ENCODE measurements around the gene ARMS2. TPM values are rescaled to one million over a fixed set of nuclear protein-coding genes. Genes with fewer than 3 reads are reported as not detected.

ARMS2 gene
- polyA plus RNA-seq, 1 of the 3 experiments (the other 2 are of a cell fraction) = not detected

DNA sequence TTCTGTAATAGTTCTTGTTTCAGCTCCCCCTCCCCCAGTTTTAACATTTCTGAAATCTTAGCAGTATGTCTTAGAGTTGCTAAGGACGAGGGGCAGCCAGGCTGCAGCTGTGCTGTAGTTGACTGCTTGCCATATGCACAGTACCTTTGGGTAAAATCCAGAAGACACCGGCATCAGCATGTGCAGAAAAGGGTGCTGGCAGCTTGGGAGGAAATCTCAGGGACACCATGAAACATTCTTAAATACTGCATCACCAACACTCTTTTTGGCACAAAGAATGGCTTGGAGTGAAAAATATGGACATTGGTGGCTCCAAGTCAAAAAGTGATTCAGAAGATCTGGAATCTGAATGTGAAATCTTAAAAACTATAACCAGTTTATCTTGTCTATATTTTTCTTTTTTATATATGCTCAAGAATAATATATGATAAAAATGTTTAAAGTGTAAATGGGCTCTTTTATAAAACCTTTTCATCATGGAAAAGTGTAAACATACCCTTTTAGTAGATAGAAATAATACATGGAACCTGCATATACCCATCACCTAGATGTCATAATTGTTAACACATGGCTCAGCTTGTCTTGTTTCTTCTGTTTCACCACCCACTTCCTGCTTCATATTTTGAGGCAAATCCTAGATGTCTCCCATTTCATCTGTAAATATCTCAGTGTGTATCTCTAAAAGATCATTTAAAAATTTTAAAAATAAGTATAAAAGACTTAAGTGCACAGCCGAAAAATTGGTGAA is 34.4 kb upstream of the ARMS2 start:
- peaks cover 11 to 17% of the 10 kb centered on the region in 2 experiments; a peak in 3 of 4 replicates for H3K4me1 ChIP-seq (ENCODE audit: control insufficient read depth in 1 of 2, insufficient read depth in 2 of 2, low read depth in 1 of 2, low read length in 1 of 2)
- no peaks in the 10 kb centered on the region for H3K9me3 ChIP-seq
- H3K27me3 ChIP-seq (ENCODE audit: insufficient read depth) = no peaks in the 10 kb centered on the region
- POLR2A ChIA-PET = no interaction called here
- H3F3A ChIP-seq (replicated peaks; ENCODE audit: insufficient read depth) = peaks cover 34% of the 10 kb centered on the region
- H3K9me2 ChIP-seq = no peaks in the 10 kb centered on the region
- WGBS (ENCODE audit: low lambda C conversion rate) = 36% methylated on average over 3 of the region's 3 CpGs
- DNase-seq = no peak
- peak overlapping the region; percentile 64 to 83; a peak in 3 of 4 replicates for H3K27ac ChIP-seq (ENCODE audit: low read depth in 2 of 2, low read length in 1 of 2)
- H3K9ac ChIP-seq = no peak overlapping the region; the same call in 1 of the 2 replicates
- H3K4me2 ChIP-seq = peak overlapping the region; percentile 49; the same call in 1 of the 2 replicates
- no peaks in the 10 kb centered on the region for H3K79me2 ChIP-seq (ENCODE audit: insufficient read depth)
- H2AFZ ChIP-seq (ENCODE audit: low read depth) = no peak overlapping the region
- peak overlapping the region in 1 of 2 experiments; percentile 4; a peak in 1 of 4 replicates for H3K4me3 ChIP-seq (ENCODE audit: low read depth in 2 of 2, low read length in 1 of 2)
- no peaks in the 10 kb centered on the region for H4K20me1 ChIP-seq (ENCODE audit: insufficient read depth)
- H3K36me3 ChIP-seq (replicated peaks in 1 of 2; ENCODE audit: control insufficient read depth in 1 of 2, insufficient read depth in 2 of 2, low read length in 1 of 2) = peaks cover 28 to 41% of the 10 kb centered on the region in 2 experiments
- CTCF ChIA-PET = interaction anchor here (0.7 to 2.7 kb wide), 11 partner anchors 10 to 146 kb away, joined by 3 to 20 read pairs (median 4); no protein-coding TSS in a partner anchor
- TF ChIP-seq, protein P1, sequence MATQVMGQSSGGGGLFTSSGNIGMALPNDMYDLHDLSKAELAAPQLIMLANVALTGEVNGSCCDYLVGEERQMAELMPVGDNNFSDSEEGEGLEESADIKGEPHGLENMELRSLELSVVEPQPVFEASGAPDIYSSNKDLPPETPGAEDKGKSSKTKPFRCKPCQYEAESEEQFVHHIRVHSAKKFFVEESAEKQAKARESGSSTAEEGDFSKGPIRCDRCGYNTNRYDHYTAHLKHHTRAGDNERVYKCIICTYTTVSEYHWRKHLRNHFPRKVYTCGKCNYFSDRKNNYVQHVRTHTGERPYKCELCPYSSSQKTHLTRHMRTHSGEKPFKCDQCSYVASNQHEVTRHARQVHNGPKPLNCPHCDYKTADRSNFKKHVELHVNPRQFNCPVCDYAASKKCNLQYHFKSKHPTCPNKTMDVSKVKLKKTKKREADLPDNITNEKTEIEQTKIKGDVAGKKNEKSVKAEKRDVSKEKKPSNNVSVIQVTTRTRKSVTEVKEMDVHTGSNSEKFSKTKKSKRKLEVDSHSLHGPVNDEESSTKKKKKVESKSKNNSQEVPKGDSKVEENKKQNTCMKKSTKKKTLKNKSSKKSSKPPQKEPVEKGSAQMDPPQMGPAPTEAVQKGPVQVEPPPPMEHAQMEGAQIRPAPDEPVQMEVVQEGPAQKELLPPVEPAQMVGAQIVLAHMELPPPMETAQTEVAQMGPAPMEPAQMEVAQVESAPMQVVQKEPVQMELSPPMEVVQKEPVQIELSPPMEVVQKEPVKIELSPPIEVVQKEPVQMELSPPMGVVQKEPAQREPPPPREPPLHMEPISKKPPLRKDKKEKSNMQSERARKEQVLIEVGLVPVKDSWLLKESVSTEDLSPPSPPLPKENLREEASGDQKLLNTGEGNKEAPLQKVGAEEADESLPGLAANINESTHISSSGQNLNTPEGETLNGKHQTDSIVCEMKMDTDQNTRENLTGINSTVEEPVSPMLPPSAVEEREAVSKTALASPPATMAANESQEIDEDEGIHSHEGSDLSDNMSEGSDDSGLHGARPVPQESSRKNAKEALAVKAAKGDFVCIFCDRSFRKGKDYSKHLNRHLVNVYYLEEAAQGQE (IDR thresholded peaks at IDR 0.05; ENCODE audit: low read depth, low read length) = no peak
- no peak for TF ChIP-seq YY1 (IDR thresholded peaks at IDR 0.05; ENCODE audit: low read depth)
- 0 out of 2 replicates have a peak, but pooled peaks have one; percentile 20 for TF ChIP-seq SIN3A (IDR thresholded peaks at IDR 0.05; ENCODE audit: borderline replicate concordance, low read depth, low read length)
- no peak for TF ChIP-seq RAD21 (IDR thresholded peaks at IDR 0.05; ENCODE audit: low read length)
- TF ChIP-seq RCOR1 (IDR thresholded peaks at IDR 0.05; ENCODE audit: low read length) = no peak
- TF ChIP-seq, protein P2, sequence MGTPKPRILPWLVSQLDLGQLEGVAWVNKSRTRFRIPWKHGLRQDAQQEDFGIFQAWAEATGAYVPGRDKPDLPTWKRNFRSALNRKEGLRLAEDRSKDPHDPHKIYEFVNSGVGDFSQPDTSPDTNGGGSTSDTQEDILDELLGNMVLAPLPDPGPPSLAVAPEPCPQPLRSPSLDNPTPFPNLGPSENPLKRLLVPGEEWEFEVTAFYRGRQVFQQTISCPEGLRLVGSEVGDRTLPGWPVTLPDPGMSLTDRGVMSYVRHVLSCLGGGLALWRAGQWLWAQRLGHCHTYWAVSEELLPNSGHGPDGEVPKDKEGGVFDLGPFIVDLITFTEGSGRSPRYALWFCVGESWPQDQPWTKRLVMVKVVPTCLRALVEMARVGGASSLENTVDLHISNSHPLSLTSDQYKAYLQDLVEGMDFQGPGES (IDR thresholded peaks at IDR 0.05; ENCODE audit: low read depth, low read length) = no peak
- TF ChIP-seq NRF1 (IDR thresholded peaks at IDR 0.05; ENCODE audit: low read depth, low read length) = no peak
- peak; percentile 68 for TF ChIP-seq TCF12 (IDR thresholded peaks at IDR 0.05)
- TF ChIP-seq, protein P3, sequence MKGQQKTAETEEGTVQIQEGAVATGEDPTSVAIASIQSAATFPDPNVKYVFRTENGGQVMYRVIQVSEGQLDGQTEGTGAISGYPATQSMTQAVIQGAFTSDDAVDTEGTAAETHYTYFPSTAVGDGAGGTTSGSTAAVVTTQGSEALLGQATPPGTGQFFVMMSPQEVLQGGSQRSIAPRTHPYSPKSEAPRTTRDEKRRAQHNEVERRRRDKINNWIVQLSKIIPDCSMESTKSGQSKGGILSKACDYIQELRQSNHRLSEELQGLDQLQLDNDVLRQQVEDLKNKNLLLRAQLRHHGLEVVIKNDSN (IDR thresholded peaks at IDR 0.05; ENCODE audit: borderline replicate concordance, low read depth) = 0 out of 2 replicates have a peak, but pooled peaks have one; percentile 12
- no peak for TF ChIP-seq GABPA (IDR thresholded peaks at IDR 0.05; ENCODE audit: low read depth)
- TF ChIP-seq MXI1 (IDR thresholded peaks at IDR 0.05; ENCODE audit: low read depth, low read length) = no peak
- TF ChIP-seq, protein P4, sequence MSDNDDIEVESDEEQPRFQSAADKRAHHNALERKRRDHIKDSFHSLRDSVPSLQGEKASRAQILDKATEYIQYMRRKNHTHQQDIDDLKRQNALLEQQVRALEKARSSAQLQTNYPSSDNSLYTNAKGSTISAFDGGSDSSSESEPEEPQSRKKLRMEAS (IDR thresholded peaks at IDR 0.05; ENCODE audit: low read depth) = peak; percentile 68
- no peak for TF ChIP-seq TAF1 (IDR thresholded peaks at IDR 0.05; ENCODE audit: borderline replicate concordance, low read depth, low read length)
- no peak for TF ChIP-seq GATA2 (CRISPR knock-in tag; IDR thresholded peaks at IDR 0.05)
- TF ChIP-seq, protein P5, sequence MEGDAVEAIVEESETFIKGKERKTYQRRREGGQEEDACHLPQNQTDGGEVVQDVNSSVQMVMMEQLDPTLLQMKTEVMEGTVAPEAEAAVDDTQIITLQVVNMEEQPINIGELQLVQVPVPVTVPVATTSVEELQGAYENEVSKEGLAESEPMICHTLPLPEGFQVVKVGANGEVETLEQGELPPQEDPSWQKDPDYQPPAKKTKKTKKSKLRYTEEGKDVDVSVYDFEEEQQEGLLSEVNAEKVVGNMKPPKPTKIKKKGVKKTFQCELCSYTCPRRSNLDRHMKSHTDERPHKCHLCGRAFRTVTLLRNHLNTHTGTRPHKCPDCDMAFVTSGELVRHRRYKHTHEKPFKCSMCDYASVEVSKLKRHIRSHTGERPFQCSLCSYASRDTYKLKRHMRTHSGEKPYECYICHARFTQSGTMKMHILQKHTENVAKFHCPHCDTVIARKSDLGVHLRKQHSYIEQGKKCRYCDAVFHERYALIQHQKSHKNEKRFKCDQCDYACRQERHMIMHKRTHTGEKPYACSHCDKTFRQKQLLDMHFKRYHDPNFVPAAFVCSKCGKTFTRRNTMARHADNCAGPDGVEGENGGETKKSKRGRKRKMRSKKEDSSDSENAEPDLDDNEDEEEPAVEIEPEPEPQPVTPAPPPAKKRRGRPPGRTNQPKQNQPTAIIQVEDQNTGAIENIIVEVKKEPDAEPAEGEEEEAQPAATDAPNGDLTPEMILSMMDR (IDR thresholded peaks at IDR 0.05) = no peak
- no peak for TF ChIP-seq MEF2A (IDR thresholded peaks at IDR 0.05; ENCODE audit: borderline replicate concordance, low read depth)
- TF ChIP-seq FOSL2 (IDR thresholded peaks at IDR 0.05; ENCODE audit: borderline replicate concordance, low read depth) = peak; percentile 60; the same call in 1 of the 2 replicates
- TF ChIP-seq RXRA (IDR thresholded peaks at IDR 0.05; ENCODE audit: borderline replicate concordance, low read depth) = peak; percentile 14; the same call in 1 of the 2 replicates
- TF ChIP-seq ELF1 (IDR thresholded peaks at IDR 0.05) = peak; percentile 35; the same call in 1 of the 2 replicates
- no peak for TF ChIP-seq TEAD4 (IDR thresholded peaks at IDR 0.05; ENCODE audit: borderline replicate concordance, insufficient read depth)
- no peak for TF ChIP-seq SMC3 (IDR thresholded peaks at IDR 0.05; ENCODE audit: low read depth, low read length)
- TF ChIP-seq, protein P6, sequence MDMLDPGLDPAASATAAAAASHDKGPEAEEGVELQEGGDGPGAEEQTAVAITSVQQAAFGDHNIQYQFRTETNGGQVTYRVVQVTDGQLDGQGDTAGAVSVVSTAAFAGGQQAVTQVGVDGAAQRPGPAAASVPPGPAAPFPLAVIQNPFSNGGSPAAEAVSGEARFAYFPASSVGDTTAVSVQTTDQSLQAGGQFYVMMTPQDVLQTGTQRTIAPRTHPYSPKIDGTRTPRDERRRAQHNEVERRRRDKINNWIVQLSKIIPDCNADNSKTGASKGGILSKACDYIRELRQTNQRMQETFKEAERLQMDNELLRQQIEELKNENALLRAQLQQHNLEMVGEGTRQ (IDR thresholded peaks at IDR 0.05; ENCODE audit: borderline replicate concordance, low read depth, low read length) = no peak
- no peak for TF ChIP-seq CHD2 (IDR thresholded peaks at IDR 0.05; ENCODE audit: low read length, partially characterized antibody)
- no peak for TF ChIP-seq FOXJ3 (CRISPR knock-in tag; IDR thresholded peaks at IDR 0.05)
- no peak for TF ChIP-seq RFX5 (IDR thresholded peaks at IDR 0.05; ENCODE audit: low read length)
